Skeletal muscle satellite cell (primary cell): ENCODE measurements around the gene RTL3.

ENCODE experiments used
- H3K27me3 ChIP-seq: 2 replicates; pipeline ENCODE4 v1.7.0; 2013; ENCODE audit warnings: low read length; ENCODE audit not compliant: control insufficient read depth, insufficient read depth
- H3K36me3 ChIP-seq: 2 replicates; pipeline ENCODE4 v1.7.0; 2013; ENCODE audit warnings: mild to moderate bottlenecking, control low read depth, low read length; ENCODE audit not compliant: insufficient read depth
- H3K4me1 ChIP-seq: 2 replicates; pipeline ENCODE4 v1.7.0; 2013; ENCODE audit warnings: low read length; ENCODE audit not compliant: control insufficient read depth, insufficient read depth
- H3K4me2 ChIP-seq: 2 replicates; pipeline ENCODE4 v1.7.0; 2013; ENCODE audit warnings: mild to moderate bottlenecking, low read length
- H3K4me3 ChIP-seq: 2 replicates; pipeline ENCODE4 v1.7.0; 2013; ENCODE audit warnings: low read length
- H3K9ac ChIP-seq: 2 replicates; pipeline ENCODE4 v1.7.0; 2013; ENCODE audit warnings: mild to moderate bottlenecking, low read depth, low read length, moderate library complexity
- H3K9me3 ChIP-seq: replicated peaks from 2 replicates; pipeline ENCODE4 v1.7.0; 2013; ENCODE audit warnings: mild to moderate bottlenecking, control low read depth, low read length

RTL3 gene

GRCh38 chrX:78618987-78619386, 40.1 kb downstream of the RTL3 start:
- no peaks in the 10 kb centered on the region for H3K27me3 ChIP-seq
- no peak overlapping the region for H3K4me3 ChIP-seq
- no peaks in the 10 kb centered on the region for H3K4me1 ChIP-seq
- no peak overlapping the region for H3K4me2 ChIP-seq
- no peak overlapping the region for H3K9ac ChIP-seq
- no peaks in the 10 kb centered on the region for H3K9me3 ChIP-seq
- H3K36me3 ChIP-seq, result no peaks in the 10 kb centered on the region

- no peaks in the 10 kb centered on the region for H3K4me1 ChIP-seq
- H3K36me3 ChIP-seq, result no peaks in the 10 kb centered on the region
- H3K27me3 ChIP-seq, result no peaks in the 10 kb centered on the region
- no peak overlapping the region for H3K4me2 ChIP-seq
- no peak overlapping the region for H3K9ac ChIP-seq
- no peak overlapping the region for H3K4me3 ChIP-seq
- no peaks in the 10 kb centered on the region for H3K9me3 ChIP-seq
Observed at GRCh38 chrX:78614264-78614663, 44.9 kb downstream of the RTL3 start.
